ENCODE measurements around the gene PKIB.

DNA sequence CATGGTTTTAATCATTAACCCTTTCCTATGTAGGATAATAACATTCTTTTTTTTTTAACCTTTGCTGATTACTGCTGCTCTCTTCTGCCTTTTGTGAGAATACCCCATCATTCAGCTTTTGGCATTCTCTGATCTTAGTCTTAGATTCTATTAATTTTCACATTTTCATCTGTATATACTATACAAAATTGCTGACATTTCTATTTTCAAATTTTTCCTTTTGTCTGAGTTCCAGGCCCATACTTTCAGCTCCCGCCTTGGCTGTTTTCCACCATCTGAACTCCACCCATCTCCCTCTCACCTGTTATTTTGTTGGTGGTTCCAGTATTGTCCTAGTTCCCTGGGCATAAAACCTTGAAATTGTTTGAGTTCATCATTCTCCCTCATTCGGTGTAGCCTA lies 59.2 kb downstream of the PKIB start:
- TF ChIP-seq CTCF (IDR thresholded peaks at IDR 0.05), result no peak
- no peak for TF ChIP-seq POLR2A (IDR thresholded peaks at IDR 0.05)
